ENCODE measurements around the gene L3MBTL4.

DNA sequence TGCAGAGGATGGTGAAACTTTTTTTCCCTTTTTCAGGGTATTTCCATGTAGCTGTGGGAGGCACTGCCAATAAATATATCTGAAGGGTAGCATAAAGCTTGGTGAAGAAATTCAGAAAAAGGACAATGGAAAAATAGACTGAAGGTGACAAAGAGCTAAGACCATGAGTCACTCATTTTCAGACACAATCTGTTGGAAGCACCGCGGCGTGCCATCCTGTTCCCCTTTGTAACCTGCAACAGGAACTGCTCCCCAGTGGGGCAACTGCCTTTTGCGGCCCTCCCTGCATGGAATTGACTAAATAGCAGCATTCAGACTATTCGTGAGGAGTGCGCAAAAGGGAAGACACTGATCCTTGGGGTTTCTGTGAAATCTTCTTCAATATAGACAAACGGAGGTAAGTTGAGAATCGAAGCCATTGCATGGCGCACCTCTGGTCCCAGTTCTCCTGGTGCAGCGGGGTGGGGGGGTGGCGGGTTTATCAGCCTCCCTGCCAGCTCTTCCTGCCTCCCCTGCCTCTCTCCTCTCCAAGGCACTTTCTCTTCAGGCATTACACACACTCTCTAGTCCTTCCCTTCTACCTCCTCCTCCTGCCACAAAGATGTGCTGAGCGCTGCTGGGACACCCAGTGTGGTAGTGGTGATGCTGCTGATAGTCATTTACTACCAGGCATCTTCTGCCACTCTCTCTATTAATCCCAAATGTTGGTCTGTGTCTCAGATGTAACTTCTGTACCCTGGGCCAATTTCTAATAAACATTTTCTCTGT lies 393.2 kb downstream of the L3MBTL4 start:
- TF ChIP-seq, protein P1, sequence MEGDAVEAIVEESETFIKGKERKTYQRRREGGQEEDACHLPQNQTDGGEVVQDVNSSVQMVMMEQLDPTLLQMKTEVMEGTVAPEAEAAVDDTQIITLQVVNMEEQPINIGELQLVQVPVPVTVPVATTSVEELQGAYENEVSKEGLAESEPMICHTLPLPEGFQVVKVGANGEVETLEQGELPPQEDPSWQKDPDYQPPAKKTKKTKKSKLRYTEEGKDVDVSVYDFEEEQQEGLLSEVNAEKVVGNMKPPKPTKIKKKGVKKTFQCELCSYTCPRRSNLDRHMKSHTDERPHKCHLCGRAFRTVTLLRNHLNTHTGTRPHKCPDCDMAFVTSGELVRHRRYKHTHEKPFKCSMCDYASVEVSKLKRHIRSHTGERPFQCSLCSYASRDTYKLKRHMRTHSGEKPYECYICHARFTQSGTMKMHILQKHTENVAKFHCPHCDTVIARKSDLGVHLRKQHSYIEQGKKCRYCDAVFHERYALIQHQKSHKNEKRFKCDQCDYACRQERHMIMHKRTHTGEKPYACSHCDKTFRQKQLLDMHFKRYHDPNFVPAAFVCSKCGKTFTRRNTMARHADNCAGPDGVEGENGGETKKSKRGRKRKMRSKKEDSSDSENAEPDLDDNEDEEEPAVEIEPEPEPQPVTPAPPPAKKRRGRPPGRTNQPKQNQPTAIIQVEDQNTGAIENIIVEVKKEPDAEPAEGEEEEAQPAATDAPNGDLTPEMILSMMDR (conservative IDR thresholded peaks at IDR 0.05; ENCODE audit: low read length), result no peak
- no peak for TF ChIP-seq EZH2phosphoT487 (IDR thresholded peaks at IDR 0.05; ENCODE audit: borderline replicate concordance, low read depth, low read length)
